Transverse colon (tissue), 4 donors: ENCODE measurements around the gene SBK2.

Experiments
- EP300 ChIP-seq: sonication (generic); formaldehyde crosslinking; IDR thresholded peaks from one replicate; pipeline ENCODE4 v1.6.1; 2017; ENCODE audit warnings: antibody characterized with exemption, low read depth
- POLR2A ChIP-seq: fragments of 450-650 bp; IDR thresholded peaks from one replicate; pipeline ENCODE4 v1.6.1; 2016; ENCODE audit warnings: antibody characterized with exemption, mild to moderate bottlenecking, moderate library complexity
- POLR2AphosphoS5 ChIP-seq, 3 donors: sonication (generic); formaldehyde crosslinking; IDR thresholded peaks; one replicate each; pipeline ENCODE4 v1.6.1; 2016; ENCODE audit warnings: antibody characterized with exemption in 3 of 3
- TF ChIP-seq, protein P1 (sequence below), 5 experiments: fragments of 200-600 bp in 3 of 5; fragments of 450-650 bp in 2 of 5; sonication (generic) in 3 of 5; IDR thresholded peaks; 1 replicate in 2 of 5; 2 replicates in 3 of 5; pipeline ENCODE4 v1.5.1; 2016 to 2017; ENCODE audit warnings: antibody characterized with exemption in 5 of 5, inconsistent platforms in 3 of 5, mild to moderate bottlenecking in 2 of 5, moderate library complexity in 1 of 5

DNA sequence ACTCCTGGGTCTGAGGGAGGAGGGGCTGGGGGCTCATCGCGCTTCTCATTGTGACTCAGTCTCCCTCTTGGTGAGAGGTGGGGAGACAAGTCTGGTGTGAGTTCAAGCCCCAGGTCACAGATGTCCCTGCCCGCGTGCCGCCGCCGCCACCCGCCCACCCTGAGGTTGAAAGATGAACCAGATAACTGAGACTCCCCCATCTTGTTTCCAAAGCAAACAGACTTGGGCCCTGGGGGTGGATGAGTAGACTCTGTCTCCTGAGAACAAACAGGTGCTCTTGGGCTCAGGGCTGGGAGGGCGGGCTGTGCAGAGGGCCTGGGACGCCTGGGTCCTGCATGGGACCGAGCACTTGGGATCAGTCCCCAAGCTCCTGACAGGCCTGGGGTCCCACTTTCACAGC lies 567 bp downstream of the SBK2 start:
- no peak for TF ChIP-seq POLR2A
- TF ChIP-seq, protein P1, sequence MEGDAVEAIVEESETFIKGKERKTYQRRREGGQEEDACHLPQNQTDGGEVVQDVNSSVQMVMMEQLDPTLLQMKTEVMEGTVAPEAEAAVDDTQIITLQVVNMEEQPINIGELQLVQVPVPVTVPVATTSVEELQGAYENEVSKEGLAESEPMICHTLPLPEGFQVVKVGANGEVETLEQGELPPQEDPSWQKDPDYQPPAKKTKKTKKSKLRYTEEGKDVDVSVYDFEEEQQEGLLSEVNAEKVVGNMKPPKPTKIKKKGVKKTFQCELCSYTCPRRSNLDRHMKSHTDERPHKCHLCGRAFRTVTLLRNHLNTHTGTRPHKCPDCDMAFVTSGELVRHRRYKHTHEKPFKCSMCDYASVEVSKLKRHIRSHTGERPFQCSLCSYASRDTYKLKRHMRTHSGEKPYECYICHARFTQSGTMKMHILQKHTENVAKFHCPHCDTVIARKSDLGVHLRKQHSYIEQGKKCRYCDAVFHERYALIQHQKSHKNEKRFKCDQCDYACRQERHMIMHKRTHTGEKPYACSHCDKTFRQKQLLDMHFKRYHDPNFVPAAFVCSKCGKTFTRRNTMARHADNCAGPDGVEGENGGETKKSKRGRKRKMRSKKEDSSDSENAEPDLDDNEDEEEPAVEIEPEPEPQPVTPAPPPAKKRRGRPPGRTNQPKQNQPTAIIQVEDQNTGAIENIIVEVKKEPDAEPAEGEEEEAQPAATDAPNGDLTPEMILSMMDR (IDR thresholded peaks at IDR 0.05) = no peak
- TF ChIP-seq EP300 = no peak
- TF ChIP-seq POLR2AphosphoS5 (IDR thresholded peaks at IDR 0.05) = no peak
